ENCODE data around the gene GIMAP4.
"Not testable (repeated sequence)": the region's sequence is repeated elsewhere in the genome, so short reads cannot be mapped to it uniquely, and the experiment has no call there.

GIMAP4 gene

DNA sequence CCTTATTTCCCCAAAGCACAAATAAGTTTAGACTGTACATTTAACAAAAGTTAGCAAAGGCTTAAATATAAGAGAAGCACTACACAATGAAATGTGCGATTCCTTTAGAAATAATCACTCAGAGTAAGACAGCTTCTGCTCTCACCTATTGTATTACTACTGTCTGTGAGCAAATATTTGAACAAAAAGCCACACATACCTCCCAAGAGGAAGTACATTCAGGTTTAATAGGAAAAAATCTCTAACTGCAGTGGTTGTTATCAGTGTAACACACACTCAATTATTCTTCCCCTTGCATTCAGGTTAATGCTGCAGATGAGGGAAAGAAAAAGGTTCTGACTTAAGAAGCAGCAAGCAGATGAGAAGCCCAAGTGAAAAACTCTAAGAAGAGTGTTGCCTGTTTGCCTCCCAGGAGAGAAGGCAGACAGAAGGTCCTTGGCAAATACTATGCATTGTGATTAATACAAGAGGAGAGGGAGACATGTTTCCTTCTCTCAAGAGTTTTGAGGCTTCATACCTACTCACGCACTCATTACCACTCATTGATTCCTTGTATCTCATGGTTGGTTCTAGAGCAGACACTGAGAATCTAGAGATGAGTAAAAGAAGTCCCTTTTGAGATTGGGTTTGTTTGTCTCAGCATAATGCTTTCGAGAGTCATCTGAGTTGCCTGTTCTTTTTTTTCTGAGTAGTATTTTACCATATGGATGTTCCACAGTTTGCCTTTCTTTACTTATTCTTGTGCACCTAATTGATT lies 13.6 kb downstream of the GIMAP4 start:
- no peak for DNase-seq (ENCODE audit: low spot score)

DNA sequence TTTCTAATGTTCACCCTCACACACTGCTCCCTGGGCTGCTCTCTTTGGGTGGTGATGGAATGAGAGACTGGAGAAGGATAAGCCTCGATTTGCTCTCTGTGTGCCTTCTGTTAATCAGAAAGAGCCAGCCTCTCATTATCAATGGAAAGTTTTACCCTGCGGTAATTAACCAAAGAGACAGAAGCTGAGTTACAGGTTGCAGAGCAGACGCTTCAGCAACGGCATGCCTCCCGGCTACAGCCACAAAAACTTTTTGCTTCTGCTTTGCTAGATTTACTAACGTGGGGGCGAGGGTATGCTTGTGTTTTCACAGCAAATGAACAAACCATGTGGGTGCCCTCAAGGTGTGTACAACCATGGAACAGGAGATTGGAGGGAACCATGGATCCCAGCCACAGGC lies 18.0 kb downstream of the GIMAP4 start:
- DNase-seq (ENCODE audit: low spot score): no peak

DNA sequence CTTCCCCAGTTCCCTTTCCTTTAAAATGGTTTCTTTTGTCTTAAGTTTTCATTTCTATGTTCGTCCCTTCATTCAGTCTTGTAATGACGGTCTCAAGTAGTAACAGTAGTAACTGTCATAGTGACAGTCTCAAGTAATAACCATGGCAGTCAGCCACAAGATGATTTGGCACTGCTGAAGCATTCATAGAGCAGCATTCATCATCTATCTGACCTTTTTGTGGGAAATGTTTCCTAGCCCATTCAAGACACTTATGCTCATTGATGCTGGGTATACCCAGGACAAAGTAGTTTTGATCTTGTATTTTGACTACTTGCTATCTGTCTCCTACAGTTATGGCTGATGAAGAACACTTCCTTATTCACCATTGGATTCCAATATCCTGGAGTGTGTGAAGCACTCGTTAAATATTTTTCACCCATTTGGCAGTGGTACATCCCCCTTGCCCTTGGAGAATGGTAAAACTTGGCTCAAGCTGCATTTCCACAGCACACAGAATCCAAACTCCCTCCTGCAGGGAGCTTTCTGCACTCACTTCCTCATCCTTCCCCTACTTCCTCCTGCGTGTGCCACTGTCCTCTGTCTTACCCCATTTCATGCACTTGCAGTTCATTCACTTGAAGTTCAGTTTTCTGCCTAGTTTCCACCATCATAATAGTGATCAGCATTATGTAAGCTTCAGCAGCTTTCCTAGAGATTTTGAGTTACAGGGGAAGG lies 19.0 kb downstream of the GIMAP4 start:
- no peak for DNase-seq (ENCODE audit: low spot score)

DNA sequence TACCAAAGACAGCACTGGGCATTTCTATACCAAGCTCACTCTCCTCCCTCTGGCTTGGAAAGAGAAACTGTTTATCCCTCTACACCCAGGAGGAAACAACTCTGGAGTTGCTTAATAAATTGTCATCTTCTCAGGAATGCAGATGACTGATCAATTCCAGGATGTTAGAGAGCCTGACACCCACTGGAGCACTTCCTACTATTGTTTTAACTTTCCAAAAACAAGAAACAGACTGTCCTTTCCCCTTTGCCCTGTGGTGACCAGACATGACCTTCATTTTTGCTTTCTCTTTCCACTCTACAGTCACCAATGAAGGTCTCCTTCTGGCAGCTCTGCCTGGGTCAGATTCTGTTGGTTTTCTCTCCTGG lies 19.6 kb downstream of the GIMAP4 start:
- no peak for DNase-seq (ENCODE audit: low spot score)

DNA sequence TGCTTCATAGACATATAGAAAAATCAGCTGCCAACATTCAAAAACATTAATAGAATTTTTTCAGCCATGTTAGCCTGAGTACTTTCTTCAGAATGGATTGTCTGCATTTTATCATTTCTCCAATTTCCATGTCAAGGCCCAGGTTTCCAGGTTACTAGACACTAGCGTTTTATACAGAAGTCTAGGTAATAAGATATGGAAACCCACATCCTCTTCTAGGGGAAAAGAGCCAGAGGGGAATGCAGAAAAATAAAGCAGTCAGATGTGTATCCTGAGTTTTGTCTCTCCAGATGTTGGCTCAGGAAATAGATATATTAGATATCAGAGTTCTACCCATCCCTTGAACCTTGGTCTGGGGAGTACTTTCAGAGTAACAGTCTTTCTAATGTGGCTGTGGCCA lies 20.4 kb downstream of the GIMAP4 start:
- DNase-seq (ENCODE audit: low spot score): no peak

DNA sequence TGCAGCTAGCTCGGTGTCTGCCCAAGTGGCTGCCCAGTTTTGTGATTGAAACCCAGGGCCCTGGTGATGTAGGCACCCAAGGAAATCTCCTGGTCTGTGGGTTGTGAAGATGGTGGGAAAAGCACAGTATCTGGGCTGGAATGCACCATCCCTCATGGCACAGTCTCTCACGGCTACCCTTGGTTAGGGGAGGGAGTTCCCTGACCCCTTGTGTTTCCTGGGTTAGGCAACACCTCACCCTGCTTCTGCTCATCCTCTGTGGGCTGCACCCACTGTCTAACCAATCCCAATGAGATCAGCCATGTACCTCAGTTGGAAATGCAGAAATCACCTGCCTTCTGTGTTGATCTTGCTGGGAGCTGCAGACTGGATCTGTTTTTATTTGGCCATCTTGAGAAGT lies 27.6 kb downstream of the GIMAP4 start:
- no peak for DNase-seq (ENCODE audit: low spot score)

DNA sequence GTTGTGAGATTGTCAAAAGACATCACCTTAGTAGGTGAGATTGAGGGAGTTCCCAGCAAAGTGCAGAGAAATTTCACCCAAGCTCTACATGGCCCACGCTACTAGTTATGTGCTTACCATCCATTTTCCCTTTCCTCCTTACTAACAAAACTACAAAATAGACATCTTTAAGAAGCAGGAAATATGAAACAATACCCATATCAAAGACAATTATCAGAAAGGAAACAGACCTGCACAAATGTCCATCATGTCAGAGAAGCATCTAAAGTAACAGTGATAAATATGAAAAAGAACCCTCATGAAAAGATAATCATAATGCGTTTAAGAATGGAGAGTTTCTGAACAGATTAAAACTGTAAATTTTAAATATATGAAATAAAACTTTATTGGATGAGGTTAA lies 28.2 kb downstream of the GIMAP4 start:
- no peak for DNase-seq (ENCODE audit: low spot score)

DNA sequence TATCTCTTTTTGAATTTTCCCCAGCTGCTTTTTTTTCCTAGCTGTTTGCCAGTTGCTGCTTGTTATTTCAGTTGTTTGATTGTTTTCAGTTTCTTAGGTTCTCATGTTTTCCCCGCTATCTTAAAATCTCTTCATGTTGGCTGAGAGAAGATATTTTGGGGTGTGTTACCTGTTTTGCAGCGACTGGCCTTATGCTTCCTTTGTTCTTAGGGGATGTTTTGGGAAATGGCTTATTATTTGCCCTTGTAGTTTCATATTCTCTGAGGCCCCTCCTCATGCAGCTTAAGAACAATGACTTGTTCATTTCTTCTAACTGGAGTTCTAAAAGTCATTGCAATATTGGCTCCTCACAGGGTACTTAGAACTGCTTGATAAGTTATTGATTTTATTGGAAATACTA lies 36.4 kb downstream of the GIMAP4 start:
- not testable (repeated sequence) for DNase-seq (ENCODE audit: low spot score)

DNA sequence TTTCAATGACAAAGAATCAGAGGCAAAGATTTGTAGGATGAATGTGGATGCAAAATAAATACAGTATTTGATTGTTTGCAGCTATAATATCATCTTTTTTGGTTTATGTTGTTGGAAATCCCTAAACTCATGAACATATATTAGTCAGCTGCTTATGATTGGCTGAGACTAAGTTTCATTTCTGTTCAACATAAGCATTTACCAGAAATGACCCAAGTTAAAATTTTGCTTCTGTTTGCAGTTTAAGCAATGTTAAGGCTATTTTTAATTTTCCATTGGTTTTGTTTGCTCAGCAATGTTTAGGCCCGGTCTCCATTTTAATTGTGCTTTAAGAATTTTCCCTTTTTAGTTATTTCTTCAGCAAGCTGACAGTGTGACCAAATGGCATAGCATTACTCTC lies 43.0 kb downstream of the GIMAP4 start:
- DNase-seq (ENCODE audit: low spot score): no peak

DNA sequence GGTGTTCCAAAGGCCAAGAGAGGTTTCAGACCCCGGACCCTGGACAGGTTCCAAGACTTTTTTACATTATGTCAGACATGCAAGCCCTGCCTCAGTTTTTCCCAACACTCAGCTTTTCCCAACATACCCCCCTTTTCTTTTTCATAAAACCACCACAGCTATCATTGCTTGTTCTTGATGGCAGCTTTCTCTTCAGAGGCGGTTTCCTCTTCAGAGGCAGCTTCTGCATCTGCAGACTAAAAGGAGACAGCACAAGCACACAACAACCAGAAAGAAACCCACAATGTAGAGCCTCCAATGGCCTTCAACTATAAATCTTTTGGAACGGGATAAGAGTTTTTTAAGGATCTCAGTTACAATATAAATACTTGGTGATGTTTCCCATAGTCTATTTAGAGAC lies 45.7 kb downstream of the GIMAP4 start:
- DNase-seq (ENCODE audit: low spot score): no peak

DNA sequence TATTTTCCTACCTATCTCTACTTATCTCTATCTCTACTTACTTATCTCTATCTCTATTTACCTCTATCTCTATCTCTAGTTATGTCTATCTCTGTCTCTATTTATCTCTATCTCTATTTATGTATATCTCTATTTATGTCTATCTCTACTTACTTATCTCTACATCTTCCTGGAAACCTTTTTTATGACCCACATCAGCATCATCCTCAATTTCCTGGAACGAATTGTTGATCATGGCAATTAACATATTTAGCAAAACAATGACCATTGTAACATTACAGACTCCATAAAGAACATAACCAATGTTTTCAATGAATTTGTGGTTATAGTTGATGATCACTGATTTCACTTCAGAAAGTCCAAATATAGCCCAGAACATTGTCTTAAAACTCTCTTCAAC lies 46.7 kb downstream of the GIMAP4 start:
- DNase-seq (ENCODE audit: low spot score): no peak

DNA sequence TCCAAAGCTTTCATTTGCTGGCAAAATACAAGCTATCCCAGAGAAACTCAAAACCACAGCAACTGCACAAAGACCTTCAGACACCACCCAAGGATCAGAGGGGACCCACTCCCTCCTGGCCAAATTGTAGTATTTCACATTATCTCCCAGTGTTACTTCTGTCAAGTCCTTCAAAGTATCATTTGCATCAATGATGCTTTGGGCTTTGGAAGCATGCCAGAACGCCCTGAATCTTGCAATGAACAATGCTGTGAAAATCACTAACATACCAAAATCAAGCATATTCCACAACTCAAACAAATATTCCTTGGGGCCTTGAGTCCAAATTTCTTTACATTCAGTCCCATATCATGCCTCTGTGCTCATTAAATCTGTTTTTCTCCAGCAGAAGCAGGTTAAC lies 47.2 kb downstream of the GIMAP4 start:
- not testable (repeated sequence) for DNase-seq (ENCODE audit: low spot score)

DNA sequence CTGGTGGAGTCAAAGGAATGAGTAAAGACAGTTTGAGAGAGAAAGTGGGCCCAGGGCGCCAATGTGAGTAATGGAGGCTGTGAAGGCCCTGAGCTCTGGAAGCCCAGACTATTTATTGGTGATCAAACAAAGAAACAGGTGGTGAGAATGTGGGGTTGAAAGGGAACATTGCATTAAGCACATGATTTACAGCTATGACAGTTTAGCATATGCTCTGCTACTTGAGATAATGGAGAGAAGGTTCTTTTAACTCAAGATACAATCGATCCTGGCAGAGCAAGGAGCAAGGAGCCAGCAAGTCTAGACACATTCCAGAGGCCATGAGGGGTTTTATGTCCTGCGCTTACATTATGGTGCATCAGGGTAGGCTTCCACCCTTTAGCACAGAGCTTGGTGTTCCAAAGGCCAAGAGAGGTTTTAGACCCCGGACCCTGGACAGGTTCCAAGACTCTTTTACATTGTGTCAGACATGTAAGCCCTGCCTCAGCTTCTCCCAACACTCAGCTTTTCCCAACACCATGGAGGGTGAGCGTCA lies 48.1 kb downstream of the GIMAP4 start:
- DNase-seq (ENCODE audit: low spot score): not testable (repeated sequence)

DNA sequence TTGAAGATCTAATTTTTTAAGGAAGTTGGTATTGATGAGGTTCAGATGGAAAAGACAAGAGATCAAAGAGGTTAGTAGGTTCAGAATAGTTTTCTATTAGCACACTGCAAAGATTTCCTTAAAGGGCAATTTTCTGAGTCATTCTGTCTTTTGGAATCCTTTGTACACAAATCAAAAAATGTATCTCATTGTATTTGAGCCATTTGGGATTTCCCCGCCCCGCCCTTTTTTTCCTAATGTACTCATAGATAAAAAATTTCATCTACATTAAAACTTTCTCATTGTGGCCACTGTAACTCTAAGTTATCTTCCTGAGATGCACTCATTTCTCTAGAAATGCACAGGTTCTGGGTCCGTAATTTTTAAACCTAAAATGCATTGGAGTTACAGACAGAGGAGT lies 52.9 kb downstream of the GIMAP4 start:
- no peak for DNase-seq (ENCODE audit: low spot score)

DNA sequence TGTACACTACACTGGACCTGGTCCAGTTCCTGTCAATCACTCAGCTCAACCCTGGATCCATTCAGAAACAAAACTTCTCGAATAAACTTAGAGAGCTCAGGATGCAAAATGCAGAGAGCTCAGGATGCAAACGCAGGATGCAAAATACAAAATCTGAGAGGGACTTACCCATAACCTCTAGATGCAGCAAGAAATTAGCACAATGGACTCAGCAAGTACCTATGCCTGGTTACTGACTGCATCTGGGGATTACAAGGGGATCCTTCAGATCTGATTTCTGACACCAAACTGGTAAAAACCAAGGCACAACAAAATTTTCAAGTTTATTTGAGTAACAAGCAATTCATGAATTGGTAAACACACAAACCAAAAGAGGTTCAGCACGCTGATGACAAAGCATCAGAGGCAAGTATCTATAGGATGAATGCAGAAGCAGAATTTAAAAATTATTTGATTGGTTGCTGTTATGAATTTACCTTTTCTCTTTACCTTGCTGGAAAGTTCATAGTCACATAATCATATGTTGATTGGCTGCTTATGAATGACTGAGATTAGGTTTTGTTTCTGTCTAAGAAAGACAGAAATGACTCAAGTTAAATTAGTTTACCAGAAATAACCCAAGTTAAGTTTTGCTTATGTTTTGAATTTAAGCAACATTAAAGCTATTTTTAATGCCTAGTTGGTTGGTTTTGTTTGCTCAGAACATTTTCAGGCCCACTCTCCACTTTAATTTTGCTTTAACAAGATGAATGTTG lies 53.6 kb downstream of the GIMAP4 start:
- DNase-seq (ENCODE audit: low spot score): no peak

DNA sequence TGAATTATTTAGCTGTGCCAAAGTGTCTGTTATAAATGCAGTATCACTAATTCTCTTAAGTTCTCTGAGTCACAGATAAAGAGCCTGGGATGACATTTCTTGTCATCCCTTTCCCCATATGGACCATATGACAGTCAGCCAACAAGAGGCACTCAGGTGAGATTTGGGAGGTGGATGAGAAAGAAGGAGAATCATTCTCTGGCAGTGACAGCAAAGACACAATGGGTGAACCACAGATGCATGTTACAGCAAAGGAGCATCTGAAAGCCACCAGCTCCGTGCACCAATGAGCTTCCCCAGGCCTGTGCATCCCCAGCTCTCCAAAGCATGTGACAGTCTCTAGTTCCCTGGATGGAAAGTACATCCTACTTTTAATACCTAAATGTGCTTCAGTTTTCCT lies 54.2 kb downstream of the GIMAP4 start:
- no peak for DNase-seq (ENCODE audit: low spot score)
